Astrocyte of the hippocampus (primary cell): ENCODE results near the gene PET100.

ENCODE experiments used
- DNase-seq: peaks from one replicate; pipeline ENCODE4 v3.0.0; 2011; ENCODE audit warnings: low read depth, low spot score

The PET100 gene

DNA sequence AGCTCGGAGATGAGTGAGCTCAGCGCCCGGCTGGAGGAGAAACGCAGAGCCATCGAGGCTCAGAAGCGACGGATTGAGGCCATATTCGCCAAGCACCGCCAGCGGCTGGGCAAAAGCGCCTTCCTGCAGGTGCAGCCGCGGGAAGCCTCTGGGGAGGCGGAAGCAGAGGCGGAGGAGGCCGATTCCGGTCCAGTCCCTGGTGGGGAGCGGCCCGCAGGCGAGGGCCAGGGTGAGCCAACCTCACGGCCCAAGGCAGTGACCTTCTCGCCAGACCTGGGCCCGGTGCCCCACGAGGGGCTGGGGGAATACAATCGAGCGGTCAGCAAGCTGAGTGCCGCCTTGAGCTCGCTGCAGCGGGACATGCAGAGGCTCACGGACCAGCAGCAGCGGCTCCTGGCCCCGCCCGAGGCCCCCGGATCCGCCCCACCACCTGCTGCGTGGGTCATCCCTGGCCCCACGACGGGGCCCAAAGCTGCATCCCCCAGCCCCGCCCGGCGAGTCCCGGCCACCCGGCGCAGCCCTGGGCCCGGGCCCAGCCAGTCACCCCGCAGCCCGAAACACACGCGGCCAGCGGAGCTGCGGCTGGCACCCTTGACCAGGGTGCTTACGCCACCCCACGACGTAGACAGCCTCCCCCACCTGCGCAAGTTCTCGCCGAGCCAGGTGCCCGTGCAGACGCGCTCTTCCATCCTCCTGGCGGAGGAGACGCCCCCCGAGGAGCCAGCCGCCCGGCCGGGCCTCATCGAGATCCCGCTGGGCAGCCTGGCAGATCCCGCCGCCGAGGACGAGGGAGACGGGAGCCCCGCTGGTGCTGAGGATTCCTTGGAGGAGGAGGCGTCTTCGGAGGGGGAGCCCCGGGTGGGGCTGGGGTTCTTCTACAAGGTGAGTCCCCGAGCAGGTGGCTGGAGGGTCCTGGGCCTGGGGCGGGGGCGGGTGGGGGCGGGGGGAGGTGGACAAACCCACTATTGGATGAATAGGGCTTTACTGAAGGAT lies 17.0 kb upstream of the PET100 start:
- DNase-seq = no peak

DNA sequence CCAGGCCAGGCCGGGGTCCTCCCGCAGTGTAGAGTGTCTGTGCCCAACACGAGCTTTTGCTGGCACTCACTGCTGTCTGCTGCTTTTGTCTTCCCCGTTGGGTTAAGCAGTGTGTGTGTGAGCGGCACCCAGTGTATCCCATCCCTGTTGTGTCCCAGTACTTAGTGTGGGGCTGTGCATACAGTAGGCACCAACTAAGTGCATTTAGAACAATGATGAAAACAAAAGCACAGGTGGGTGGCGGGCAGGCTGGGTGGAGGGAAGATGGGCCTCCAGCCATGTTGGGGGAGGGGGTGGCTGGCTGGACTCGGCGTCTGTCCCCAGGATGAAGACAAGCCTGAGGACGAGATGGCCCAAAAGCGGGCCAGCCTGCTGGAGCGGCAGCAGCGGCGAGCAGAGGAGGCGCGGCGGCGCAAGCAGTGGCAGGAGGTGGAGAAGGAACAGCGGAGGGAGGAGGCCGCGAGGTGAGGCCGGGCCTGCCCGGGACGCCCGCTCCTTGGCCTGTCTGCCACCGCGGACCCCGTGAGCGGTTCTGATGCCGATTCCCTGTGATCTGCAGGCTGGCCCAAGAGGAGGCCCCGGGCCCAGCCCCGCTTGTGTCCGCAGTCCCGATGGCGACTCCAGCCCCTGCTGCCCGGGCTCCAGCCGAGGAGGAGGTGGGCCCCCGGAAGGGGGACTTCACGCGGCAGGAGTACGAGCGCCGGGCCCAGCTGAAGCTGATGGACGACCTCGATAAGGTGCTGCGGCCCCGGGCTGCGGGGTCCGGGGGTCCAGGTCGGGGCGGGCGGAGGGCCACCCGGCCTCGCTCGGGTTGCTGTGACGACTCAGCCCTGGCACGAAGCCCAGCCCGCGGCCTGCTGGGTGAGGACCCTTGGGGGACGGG lies 14.5 kb upstream of the PET100 start:
- DNase-seq = no peak

DNA sequence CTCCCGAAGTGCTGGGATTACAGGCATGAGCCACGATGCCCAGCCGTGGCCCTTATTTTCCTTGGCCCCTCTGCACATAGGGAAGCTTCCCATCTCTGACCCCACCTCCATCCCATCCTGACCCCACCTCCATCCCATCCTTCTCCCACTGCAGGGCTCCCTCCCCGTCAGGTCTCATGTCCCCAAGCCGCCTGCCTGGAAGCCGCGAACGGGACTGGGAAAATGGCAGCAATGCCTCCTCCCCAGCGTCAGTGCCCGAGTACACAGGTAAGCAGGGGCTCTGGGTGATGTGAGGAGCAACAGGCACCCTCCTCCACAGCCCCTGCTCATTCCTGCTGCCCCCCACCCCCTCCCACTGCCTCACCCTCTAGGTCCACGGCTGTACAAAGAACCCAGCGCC lies 12.4 kb upstream of the PET100 start:
- DNase-seq = no peak

DNA sequence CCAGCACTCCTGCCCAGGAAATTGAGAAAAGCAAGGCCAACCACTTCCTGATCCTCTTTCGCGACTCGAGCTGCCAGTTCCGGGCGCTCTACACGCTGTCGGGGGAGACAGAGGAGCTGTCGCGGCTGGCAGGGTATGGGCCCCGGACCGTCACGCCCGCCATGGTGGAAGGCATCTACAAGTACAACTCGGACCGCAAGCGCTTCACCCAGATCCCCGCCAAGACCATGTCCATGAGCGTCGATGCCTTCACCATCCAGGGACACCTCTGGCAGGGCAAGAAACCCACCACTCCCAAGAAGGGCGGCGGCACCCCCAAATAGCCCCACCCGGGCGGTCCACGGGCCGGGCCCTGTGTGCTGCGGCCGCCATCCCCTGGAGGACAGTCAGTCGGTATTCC lies 11.9 kb upstream of the PET100 start:
- DNase-seq = no peak

- no peak for DNase-seq
Measured at GRCh38 chr19:7618348-7618747, 11.2 kb upstream of the PET100 start.

DNA sequence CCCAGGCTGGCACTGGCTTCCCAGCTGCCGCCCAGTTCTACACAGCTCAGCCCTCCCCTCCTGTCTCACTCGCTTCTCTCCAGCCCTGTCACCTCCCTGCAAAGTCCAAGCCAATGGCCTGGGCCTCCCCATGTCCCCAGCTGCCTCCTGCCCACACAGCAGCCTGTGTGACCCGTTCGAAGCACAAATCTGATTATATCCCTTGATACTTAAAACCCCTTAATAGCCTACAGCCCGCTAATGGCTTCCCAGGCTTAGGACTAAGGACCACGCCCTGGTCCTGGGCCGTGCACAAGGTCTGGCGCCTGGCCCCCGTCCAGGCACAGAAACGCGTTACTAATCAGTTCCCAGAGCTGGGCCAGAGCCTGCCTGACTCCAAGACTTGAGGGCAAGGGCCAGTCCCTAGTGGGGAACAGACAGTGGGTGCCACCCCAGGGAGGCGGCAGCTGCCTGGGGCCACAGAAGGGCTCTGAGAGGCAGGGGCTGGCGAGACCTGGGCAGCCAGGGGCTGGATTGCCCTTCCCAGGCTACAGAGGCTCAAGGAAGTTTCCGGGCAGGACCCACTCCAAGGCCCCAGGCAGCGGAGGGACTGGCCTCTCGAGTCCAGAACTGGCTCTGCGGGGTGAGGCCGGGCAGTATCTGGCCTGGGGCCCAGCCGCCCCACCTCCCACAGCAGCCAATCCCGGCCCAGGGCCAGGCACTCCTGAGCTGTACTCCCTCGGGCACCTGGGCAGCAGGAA lies 10.7 kb upstream of the PET100 start:
- no peak for DNase-seq

DNA sequence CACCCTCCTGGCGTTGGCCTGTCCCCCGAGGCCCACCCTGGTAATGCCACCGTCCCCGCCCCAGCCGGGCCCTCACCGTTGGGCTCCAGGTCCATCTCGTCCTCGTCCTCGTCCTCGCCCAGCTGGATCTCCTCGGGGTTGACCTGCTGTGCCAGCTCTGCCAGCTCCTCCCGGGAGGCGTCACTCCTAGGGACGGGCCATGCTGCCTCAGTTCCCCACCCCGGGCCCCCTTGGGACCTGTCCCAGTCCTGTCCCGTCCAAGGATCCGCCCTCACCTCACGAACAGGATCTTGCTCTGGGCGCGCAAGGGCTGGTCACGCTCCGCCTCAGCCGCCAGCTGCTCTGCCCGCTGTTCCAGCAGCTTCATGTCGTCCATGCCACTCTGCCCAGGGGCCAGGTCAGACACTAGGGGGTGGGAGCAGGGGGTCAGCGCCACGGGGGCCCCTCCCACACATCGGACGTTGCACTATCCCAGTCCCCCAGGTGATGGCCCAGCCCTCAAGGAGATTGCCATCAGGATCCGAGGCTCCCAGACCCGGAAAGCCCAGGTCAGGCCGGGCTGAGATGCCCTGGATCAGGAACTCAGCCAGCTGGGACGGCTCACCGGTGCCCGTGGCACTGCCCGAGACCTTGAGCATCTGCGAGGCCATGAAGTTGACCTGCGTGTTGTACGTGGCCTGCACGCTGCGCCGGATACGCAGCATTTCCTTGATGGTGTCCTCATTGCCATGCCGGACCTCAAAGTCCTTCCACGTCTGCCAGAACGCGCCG lies 9.7 kb upstream of the PET100 start:
- DNase-seq = no peak

GRCh38 chr19:7620442-7621412 lies 8.9 kb upstream of the PET100 start:
- no peak for DNase-seq

GRCh38 chr19:7622933-7623685 lies 6.5 kb upstream of the PET100 start:
- no peak for DNase-seq

GRCh38 chr19:7623725-7624603 lies 5.6 kb upstream of the PET100 start:
- no peak for DNase-seq

DNA sequence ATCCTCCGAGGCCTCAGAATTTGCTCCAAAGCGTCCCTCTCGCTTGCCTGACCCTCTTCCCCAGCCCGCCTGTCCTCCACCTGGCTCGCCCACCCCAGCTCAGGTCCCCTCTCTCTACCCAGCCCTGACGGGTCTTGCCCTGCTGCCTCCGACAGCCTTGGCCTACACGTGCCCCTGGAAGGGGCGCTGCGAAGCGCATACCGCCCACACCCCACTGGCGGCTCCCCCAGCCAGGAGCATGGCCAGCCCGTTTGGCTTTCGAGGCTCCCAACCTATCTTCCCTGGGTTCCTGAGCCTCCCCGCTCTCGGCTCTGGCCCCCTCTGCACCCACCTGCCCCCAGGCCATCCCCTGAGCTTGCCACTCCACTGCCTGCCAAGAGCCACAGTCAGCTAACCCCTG lies 4.8 kb upstream of the PET100 start:
- DNase-seq = no peak

GRCh38 chr19:7625763-7626372 lies 3.7 kb upstream of the PET100 start:
- DNase-seq = no peak

GRCh38 chr19:7627166-7627565 lies 2.4 kb upstream of the PET100 start:
- DNase-seq = no peak

GRCh38 chr19:7628589-7629311 lies 843 bp upstream of the PET100 start:
- DNase-seq = no peak

- no peak for DNase-seq
Measured at GRCh38 chr19:7631577-7631976, 2.0 kb downstream of the PET100 start.

DNA sequence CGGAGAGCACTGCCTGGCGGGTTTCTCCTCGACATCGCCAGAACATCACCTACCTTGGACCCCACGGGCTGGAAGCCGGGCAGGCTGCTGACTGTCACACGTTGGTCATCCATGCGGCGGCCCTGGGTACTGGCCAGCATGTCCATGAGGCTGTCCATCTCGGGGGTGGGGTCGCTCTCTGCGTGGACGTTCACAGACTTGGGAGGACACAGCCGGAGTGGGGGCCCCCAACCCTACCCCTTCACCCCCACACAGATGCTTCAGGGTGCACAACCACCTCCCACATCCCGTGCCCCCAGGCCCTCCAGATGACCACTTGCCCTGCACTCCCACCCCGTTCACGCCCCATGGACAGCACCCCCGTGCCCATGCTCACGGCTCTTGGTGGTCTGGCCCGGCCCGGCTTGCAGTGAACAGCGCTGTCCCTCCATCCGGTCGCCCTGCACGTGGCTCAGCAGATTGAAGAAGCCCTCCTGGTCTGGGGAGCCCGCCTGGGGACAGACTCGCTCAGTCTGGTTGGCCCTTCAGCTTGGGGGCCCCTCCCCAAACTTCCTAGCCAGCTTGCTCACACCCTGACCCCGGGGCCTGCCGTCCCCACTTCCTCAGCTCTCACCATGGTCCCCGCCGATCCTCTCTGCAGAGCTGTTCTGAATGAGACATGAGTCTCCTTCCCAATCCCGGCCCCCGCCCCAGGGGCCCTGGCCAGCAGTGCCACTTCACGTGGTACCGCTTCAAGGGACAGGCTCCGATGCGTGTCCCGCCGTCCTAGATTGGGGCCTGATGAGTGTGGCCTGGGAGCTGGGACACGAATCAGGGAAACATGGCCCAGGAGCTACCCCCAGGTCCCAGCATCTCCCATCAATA lies 3.0 kb downstream of the PET100 start:
- DNase-seq = no peak
